GM10248 (cell line): ENCODE results near the gene PRKCZ.

Experiments
- CTCF ChIA-PET: fragments of 300-600 bp; sonication (Branson Sonifier 250); formaldehyde crosslinking; extraction: SDS; loops from one replicate; lab custom pipeline; 2021; ENCODE audit warnings: antibody characterized with exemption; lab: Yijun Ruan, JAX
- POLR2A ChIA-PET: fragments of 350-650 bp; sonication (Branson Sonifier 250); formaldehyde crosslinking; extraction: SDS; loops from one replicate; lab custom pipeline; 2020; ENCODE audit warnings: antibody characterized with exemption; lab: Yijun Ruan, JAX
- DNase-seq: peaks from one replicate; pipeline ENCODE4 v3.0.0; 2012; ENCODE audit errors: extremely low spot score
- TF ChIP-seq, protein P1 (sequence below): IDR thresholded peaks from 2 replicates; pipeline ENCODE4 v1.5.1; 2012; ENCODE audit warnings: mild to moderate bottlenecking, low read depth; ENCODE audit errors: extremely low read depth, missing control alignments, control extremely low read depth

The PRKCZ gene

DNA sequence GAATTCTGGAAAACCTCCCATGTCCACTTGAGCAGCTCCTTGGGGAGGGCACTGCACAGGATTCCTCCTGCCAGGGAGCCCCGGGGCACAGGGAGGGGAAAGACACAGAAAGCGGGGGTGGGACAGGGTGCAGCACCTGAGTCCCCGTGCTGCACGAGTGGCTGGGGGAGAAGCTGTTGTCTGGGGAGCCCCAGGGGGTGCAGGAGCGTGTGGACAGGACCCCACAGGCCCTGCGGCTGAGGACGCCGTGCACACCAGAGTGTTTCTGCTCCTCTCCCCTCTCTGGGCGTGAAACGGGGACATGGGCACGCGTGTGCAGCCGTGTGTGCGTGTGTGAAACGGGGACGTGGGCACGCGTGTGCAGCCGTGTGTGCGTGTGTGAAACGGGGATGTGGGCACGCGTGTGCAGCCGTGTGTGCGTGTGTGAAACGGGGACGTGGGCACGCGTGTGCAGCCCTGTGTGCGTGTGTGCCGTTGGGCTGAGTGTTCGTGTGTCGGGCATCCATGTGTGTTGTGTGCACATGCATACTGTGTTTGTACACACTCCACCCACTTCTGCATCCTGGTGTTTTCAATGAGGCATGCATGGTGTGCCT is 122.4 kb downstream of the PRKCZ start:
- POLR2A ChIA-PET: no interaction called here
- no peak for DNase-seq
- TF ChIP-seq, protein P1, sequence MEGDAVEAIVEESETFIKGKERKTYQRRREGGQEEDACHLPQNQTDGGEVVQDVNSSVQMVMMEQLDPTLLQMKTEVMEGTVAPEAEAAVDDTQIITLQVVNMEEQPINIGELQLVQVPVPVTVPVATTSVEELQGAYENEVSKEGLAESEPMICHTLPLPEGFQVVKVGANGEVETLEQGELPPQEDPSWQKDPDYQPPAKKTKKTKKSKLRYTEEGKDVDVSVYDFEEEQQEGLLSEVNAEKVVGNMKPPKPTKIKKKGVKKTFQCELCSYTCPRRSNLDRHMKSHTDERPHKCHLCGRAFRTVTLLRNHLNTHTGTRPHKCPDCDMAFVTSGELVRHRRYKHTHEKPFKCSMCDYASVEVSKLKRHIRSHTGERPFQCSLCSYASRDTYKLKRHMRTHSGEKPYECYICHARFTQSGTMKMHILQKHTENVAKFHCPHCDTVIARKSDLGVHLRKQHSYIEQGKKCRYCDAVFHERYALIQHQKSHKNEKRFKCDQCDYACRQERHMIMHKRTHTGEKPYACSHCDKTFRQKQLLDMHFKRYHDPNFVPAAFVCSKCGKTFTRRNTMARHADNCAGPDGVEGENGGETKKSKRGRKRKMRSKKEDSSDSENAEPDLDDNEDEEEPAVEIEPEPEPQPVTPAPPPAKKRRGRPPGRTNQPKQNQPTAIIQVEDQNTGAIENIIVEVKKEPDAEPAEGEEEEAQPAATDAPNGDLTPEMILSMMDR: no peak
- CTCF ChIA-PET: interaction anchor here (2.7 kb wide), 1 partner anchor 16 kb away, joined by 19 read pairs; no protein-coding TSS in a partner anchor

DNA sequence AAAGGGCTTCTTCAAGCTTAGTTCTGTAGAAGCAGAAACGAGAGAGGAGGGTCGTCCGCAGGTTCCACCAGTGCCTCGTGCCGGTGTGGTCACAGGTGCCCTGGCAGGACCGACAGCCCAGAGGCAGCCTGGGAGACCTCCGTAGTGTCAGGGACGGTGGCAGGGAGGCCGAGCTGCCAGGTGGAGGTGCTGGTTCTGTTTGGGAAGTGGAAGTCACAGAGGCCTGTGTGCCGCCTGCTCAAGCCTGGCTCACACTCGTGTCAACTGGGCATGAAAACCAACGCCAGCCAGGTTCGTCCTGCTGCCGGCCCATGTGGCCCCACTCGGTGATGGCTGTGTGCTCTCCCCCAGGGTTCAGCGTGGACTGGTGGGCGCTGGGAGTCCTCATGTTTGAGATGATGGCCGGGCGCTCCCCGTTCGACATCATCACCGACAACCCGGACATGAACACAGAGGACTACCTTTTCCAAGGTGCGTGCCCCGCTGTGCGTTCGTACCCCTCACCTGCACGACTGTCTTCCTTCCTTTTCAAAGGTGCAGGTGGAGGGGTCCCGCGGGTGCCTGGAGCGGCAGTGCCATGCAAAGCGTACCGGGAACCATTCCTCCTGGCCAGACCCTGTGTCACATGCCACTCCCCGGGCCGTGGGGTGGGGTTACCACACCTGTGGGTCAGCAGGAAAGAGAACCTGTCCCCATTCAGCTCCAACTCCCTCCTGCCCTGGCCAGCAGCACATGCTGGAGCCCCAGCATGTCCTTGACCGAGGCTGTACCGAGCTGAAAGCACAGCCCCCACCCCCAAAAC is 123.5 kb downstream of the PRKCZ start:
- CTCF ChIA-PET: interaction anchor here (1.0 to 3.7 kb wide), 8 partner anchors 9 to 208 kb away, joined by 3 to 19 read pairs (median 8); no protein-coding TSS in a partner anchor
- TF ChIP-seq, protein P1: no peak
- POLR2A ChIA-PET: no interaction called here
- DNase-seq: no peak

DNA sequence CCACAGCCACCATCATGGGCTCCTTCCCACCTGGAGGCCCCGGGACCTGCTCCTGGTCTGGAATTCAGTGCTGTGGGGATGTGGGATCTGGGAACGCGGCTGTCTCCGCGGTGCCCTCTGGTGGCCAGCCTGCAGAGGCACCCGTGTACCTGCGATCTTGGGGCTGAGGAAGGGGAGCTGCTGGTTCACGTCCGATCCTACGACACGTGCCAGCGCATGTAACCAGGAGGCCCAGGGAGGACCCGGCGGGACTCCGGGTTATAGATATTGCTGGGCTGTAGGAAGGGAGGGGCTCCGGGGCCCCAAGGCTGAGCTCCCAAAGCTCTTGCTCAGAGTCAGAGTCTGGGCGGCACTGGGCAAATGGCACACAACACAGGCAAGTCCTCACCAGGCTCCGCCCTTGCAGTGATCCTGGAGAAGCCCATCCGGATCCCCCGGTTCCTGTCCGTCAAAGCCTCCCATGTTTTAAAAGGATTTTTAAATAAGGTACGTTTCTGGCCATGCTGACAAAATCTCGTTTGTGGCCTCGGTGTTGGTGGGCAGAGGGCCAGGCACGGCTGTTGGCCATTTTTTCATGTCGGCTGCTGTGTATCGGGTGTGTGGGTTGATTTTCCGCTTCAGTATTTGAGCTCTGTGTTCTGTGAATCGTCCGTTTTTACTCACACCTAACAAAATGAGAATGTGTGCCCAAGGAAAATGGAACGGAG is 124.3 kb downstream of the PRKCZ start:
- CTCF ChIA-PET: interaction anchor here (0.7 to 3.7 kb wide), 12 partner anchors 10 to 230 kb away, joined by 3 to 19 read pairs (median 4); no protein-coding TSS in a partner anchor
- peak; percentile 82 for DNase-seq
- TF ChIP-seq, protein P1: peak; percentile 80
- POLR2A ChIA-PET: no interaction called here

DNA sequence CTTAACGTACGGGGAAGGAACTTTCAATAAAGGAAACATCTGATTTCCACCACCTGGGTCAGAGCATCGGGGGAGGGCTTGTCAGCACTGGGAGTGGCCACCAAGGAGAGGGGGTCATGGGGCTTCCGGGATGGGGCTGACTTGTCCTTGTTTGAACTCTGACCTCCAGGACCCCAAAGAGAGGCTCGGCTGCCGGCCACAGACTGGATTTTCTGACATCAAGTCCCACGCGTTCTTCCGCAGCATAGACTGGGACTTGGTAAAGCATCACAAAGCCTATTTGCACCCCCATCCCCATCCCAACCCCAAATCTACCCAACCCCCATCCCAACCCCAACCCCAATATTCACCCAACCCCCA is 124.8 kb downstream of the PRKCZ start:
- CTCF ChIA-PET: interaction anchor here (0.8 to 3.7 kb wide), 9 partner anchors 9 to 231 kb away, joined by 3 to 19 read pairs (median 4); no protein-coding TSS in a partner anchor
- TF ChIP-seq, protein P1: no peak
- no peak for DNase-seq
- POLR2A ChIA-PET: no interaction called here

DNA sequence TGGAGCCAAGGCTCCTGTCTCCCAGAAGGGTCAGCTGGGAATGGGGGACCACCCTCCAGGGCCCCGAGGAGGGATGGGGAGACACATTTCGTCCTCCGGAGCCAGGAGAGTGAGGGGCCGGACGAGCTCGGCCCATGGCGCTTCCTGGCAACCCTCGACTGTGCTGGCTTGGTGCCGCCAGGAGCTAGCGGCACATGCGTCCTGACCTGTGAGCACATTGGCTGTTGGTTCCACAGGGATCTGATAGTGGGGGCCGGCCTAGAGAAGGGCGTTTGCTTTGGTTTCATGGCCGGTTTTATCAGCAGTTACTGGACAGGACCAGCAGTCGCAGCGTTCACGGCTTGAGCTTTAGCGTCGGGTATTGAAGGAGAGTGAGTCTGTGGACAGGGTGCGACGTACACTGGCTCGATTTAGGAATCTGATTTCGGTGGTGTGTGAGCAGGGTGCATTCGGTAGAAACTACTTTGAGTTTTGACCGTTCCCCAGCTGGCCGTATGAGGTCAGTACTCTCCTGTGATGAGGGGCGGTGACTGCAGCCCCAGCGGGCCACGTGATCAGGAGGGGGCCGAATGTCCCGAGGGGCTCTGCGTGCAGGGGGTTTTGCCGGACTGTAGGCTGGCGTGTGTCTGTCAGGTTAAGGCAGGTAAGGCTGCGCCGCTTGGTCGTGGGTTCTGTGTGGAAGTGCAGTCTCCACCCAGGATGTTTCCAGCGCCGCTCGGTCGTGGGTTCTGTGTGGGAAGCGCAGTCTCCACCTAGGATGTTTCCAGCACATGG is 125.7 kb downstream of the PRKCZ start:
- DNase-seq: no peak
- TF ChIP-seq, protein P1: no peak
- ChIA-PET CTCF (interaction anchor here (1.1 to 3.7 kb wide), 5 partner anchors 13 to 206 kb away, joined by 3 to 11 read pairs (median 5); partner anchors contain the start of gene FAAP20), POLR2A (no interaction called here)
